Right ventricle myocardium superior (tissue), 1 donor: ENCODE results near the gene PCP4L1. TPM values are rescaled to one million over a fixed set of nuclear protein-coding genes. Genes with fewer than 3 reads are reported as not detected.

ENCODE experiments used
- ATAC-seq: fragments of 200-7000 bp; cut with Tn5 transposase; one replicate; pipeline ENCODE4 v1.9.1; 2020; ENCODE audit warnings: mild to moderate bottlenecking; ENCODE audit not compliant: poor library complexity
- DNase-seq: peaks from one replicate; pipeline ENCODE4 v3.0.0-alpha.2; 2020
- intact Hi-C: fragments of 100-400 bp; cut with DNase I; formaldehyde crosslinking; loops from one replicate; pipeline ENCODE4 v1.11.2; 2022
- total RNA-seq: library from RNA; stranded (reverse); fragmentation: NEBNext Ultra II Directional; extraction: Animal tissue kit (Norgen Biotek cat#: 25700); gene quantifications from one replicate; pipeline ENCODE4 v1.2.1, GENCODE V29; 2021
- donor health status: DM: no; HTN: yes; CAD: no; lungs with severe emphysema.

The PCP4L1 gene
- total RNA-seq, 1 donor from 2014 or later = 0.22 TPM

GRCh38 chr1:161260376-161261260 lies 2.1 kb downstream of the PCP4L1 start:
- ATAC-seq (no peak), DNase-seq (no peak)

GRCh38 chr1:161261261-161262235 lies 3.0 kb downstream of the PCP4L1 start:
- ATAC-seq (no peak), DNase-seq (no peak)
- intact Hi-C loops = no loop called here

More at GRCh38 chr1:161260376-161261260, 2.1 kb downstream of the PCP4L1 start:
- intact Hi-C loops = no loop called here

- intact Hi-C loops = no loop called here
- DNase-seq (no peak), ATAC-seq (no peak)
These were observed 6.8 kb downstream of the PCP4L1 start for GRCh38 chr1:161265305-161265704.

- ATAC-seq (no peak), DNase-seq (no peak)
- intact Hi-C loops = no loop called here
These were observed 7.7 kb downstream of the PCP4L1 start for GRCh38 chr1:161266202-161266601.

- intact Hi-C loops = no loop called here
- DNase-seq (no peak), ATAC-seq (no peak)
These were observed 8.3 kb downstream of the PCP4L1 start for GRCh38 chr1:161266836-161267235.

- no peak for ATAC-seq
- DNase-seq = no peak
- intact Hi-C loops = no loop called here
These were observed 8.8 kb downstream of the PCP4L1 start for GRCh38 chr1:161267321-161267720.

- intact Hi-C loops = no loop called here
- no peak for DNase-seq
- ATAC-seq = no peak
These were observed 14.9 kb downstream of the PCP4L1 start for GRCh38 chr1:161273402-161273801.

GRCh38 chr1:161274874-161275273 lies 16.3 kb downstream of the PCP4L1 start:
- ATAC-seq = no peak
- intact Hi-C loops = no loop called here
- DNase-seq = no peak

- DNase-seq (no peak), ATAC-seq (no peak)
- intact Hi-C loops = no loop called here
These were observed 24.4 kb downstream of the PCP4L1 start for GRCh38 chr1:161282991-161283390.

GRCh38 chr1:161285113-161285512 lies 26.6 kb downstream of the PCP4L1 start:
- intact Hi-C loops = no loop called here
- ATAC-seq (no peak), DNase-seq (no peak)

GRCh38 chr1:161285521-161285920 lies 27.0 kb downstream of the PCP4L1 start:
- intact Hi-C loops = no loop called here
- no peak for DNase-seq
- ATAC-seq = no peak

GRCh38 chr1:161287482-161288054 lies 29.0 kb downstream of the PCP4L1 start:
- DNase-seq = no peak
- no peak for ATAC-seq
- intact Hi-C loops = no loop called here

- no peak for ATAC-seq
- no peak for DNase-seq
- intact Hi-C loops = no loop called here
These were observed 32.2 kb downstream of the PCP4L1 start for GRCh38 chr1:161290779-161291178.

- ATAC-seq (no peak), DNase-seq (no peak)
- intact Hi-C loops = loop anchor here (5.0 kb wide), 1 partner anchor 65 kb away; no protein-coding TSS in a partner anchor
These were observed 38.9 kb downstream of the PCP4L1 start for GRCh38 chr1:161297415-161297814.

- intact Hi-C loops = loop anchor here (5.0 kb wide), 1 partner anchor 66 kb away; no protein-coding TSS in a partner anchor
- no peak for ATAC-seq
- DNase-seq = no peak
These were observed 39.6 kb downstream of the PCP4L1 start for GRCh38 chr1:161298116-161298515.

- no peak for ATAC-seq
- intact Hi-C loops = loop anchor here (5.0 kb wide), 1 partner anchor 67 kb away; no protein-coding TSS in a partner anchor
- no peak for DNase-seq
These were observed 40.8 kb downstream of the PCP4L1 start for GRCh38 chr1:161299347-161299746.

- intact Hi-C loops = no loop called here
- ATAC-seq (no peak), DNase-seq (no peak)
These were observed 41.9 kb downstream of the PCP4L1 start for GRCh38 chr1:161300478-161300877.

- no peak for ATAC-seq
- intact Hi-C loops = loop anchor here (5.0 kb wide), 1 partner anchor 78 kb away; the partner anchor contains the start of gene TOMM40L
- no peak for DNase-seq
These were observed 46.7 kb downstream of the PCP4L1 start for GRCh38 chr1:161304927-161305866.
